HUES6 (cell line): ENCODE data around the gene TACO1.
A peak's percentile ranks its signal among the peaks of the same experiment; 100 is the strongest.

Experiments
- H3K27ac ChIP-seq: 2 replicates; pipeline ENCODE4 v1.7.0; 2013; ENCODE audit warnings: low read depth, mild to moderate bottlenecking, low read length, inconsistent platforms
- H3K27me3 ChIP-seq: 2 replicates; pipeline ENCODE4 v1.6.1; 2013; ENCODE audit warnings: low read length; ENCODE audit not compliant: control insufficient read depth, insufficient read depth
- H3K36me3 ChIP-seq: 2 replicates; pipeline ENCODE4 v1.6.1; 2013; ENCODE audit warnings: low read length; ENCODE audit not compliant: control insufficient read depth, insufficient read depth
- H3K4me1 ChIP-seq: 2 replicates; pipeline ENCODE4 v1.6.1; 2013; ENCODE audit warnings: low read length; ENCODE audit not compliant: control insufficient read depth, insufficient read depth
- H3K4me3 ChIP-seq: 2 replicates; pipeline ENCODE4 v1.5.1; 2013; ENCODE audit warnings: low read depth, low read length
- H3K9ac ChIP-seq: one replicate; pipeline ENCODE4 v1.6.1; 2013; ENCODE audit warnings: mild to moderate bottlenecking, low read length
- H3K9me3 ChIP-seq: 2 replicates; pipeline ENCODE4 v1.6.1; 2013; ENCODE audit warnings: low read depth, low read length; ENCODE audit not compliant: control insufficient read depth, insufficient read depth

Gene TACO1

GRCh38 chr17:63623786-63624530, 23.3 kb downstream of the TACO1 start:
- Histone ChIP-seq H3K4me3 (peak overlapping the region; percentile 94), H3K9me3 (no peaks in the 10 kb centered on the region), H3K27me3 (no peaks in the 10 kb centered on the region), H3K4me1 (peaks cover 15% of the 10 kb centered on the region), H3K27ac (no peak overlapping the region), H3K9ac (no peak overlapping the region), H3K36me3 (no peaks in the 10 kb centered on the region)

- Histone ChIP-seq H3K27me3 (no peaks in the 10 kb centered on the region), H3K36me3 (no peaks in the 10 kb centered on the region), H3K27ac (no peak overlapping the region), H3K9ac (no peak overlapping the region), H3K4me1 (peaks cover 15% of the 10 kb centered on the region), H3K9me3 (no peaks in the 10 kb centered on the region), H3K4me3 (no peak overlapping the region)
Observed at GRCh38 chr17:63624531-63624880, 23.8 kb downstream of the TACO1 start.

DNA sequence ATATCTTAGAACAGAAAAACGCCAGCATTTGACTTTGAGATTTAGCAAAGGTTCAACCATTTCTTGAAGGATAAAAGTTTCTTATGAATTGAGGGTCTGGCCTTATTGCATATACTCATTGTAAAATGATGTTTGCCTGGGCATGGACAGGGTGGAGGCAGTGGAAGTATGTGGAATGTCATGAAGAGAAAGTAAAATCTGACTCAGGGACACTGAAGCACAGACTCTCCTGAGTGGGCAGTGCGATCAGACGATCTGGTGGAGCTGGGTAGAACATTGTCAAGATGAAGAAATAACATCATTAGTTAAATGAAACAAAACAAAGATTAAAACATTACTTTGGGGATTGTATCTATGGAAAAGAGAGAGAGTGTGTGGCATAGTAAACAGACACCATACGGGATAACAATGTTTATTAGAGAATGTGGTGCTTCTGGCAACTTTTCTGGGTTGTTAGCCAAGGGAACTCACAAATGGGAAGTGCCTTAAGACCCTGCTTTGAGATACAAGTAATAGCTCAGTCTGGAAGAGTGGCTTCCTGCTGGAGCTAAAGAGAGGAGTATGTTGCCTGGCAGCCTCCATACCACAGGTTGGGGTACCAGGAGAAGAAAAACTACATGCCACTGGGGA, 26.0 kb downstream of the TACO1 start:
- Histone ChIP-seq H3K9me3 (no peaks in the 10 kb centered on the region), H3K27ac (no peak overlapping the region), H3K36me3 (no peaks in the 10 kb centered on the region), H3K4me1 (peaks cover 24% of the 10 kb centered on the region), H3K4me3 (no peak overlapping the region), H3K27me3 (no peaks in the 10 kb centered on the region), H3K9ac (no peak overlapping the region)

GRCh38 chr17:63629627-63630026, 28.9 kb downstream of the TACO1 start:
- peaks cover 41% of the 10 kb centered on the region for H3K4me1 ChIP-seq
- no peak overlapping the region for H3K4me3 ChIP-seq
- H3K27ac ChIP-seq: no peak overlapping the region
- no peaks in the 10 kb centered on the region for H3K9me3 ChIP-seq
- H3K36me3 ChIP-seq: no peaks in the 10 kb centered on the region; the same call in 1 of the 2 replicates
- no peak overlapping the region for H3K9ac ChIP-seq
- no peaks in the 10 kb centered on the region for H3K27me3 ChIP-seq

DNA sequence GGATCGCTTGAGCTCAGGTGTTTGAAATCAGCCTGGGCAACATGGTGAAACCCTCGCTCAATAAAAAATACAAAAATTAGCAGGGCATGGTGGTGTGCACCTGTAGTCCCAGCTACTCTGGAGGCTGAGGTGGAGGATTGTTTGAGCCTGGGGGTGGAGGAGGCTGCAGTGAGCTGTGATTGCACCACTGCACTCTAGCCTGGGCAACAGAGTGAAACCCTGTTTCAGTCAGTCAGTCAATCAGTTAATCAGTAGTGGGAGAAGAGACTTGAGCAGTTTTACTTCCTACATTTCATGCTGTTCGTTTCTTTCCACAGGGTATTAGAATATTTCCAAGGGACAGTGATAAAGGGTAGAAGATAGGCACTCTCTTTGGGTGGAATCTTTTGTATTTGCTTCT, 30.4 kb downstream of the TACO1 start:
- Histone ChIP-seq H3K4me1 (peaks cover 44% of the 10 kb centered on the region), H3K36me3 (peaks cover 2% of the 10 kb centered on the region; the same call in 1 of the 2 replicates), H3K9me3 (no peaks in the 10 kb centered on the region), H3K9ac (no peak overlapping the region), H3K4me3 (no peak overlapping the region), H3K27ac (peak overlapping the region; percentile 58; the same call in 1 of the 2 replicates), H3K27me3 (no peaks in the 10 kb centered on the region)

- H3K4me1 ChIP-seq: peaks cover 42% of the 10 kb centered on the region
- no peak overlapping the region; the same call in 1 of the 2 replicates for H3K4me3 ChIP-seq
- H3K27me3 ChIP-seq: no peaks in the 10 kb centered on the region
- H3K9me3 ChIP-seq: no peaks in the 10 kb centered on the region
- peaks cover 8% of the 10 kb centered on the region; the same call in 1 of the 2 replicates for H3K36me3 ChIP-seq
- H3K27ac ChIP-seq: peak overlapping the region; percentile 58; the same call in 1 of the 2 replicates
- H3K9ac ChIP-seq: no peak overlapping the region
Observed at GRCh38 chr17:63631626-63632025, 30.9 kb downstream of the TACO1 start.

DNA sequence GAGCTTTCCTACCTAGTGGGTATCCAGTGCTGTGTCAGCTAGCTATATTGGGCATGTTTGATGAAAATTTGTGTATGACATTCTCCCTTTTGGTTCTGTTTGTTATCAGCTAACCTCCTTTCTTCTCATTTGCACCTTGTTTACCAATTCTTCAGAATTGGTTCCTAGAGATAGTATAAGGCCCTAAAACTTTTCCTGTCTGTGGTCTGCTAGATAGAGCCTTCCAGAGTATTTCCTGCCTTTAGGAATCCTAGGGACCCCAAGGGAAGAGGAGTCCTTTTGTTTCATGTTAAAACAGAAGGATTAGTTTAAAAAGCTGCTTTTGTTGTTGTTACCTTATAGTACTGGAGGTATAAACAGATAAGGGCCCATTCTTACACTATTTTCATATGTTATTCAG, 33.0 kb downstream of the TACO1 start:
- H3K36me3 ChIP-seq: peaks cover 12% of the 10 kb centered on the region; the same call in 1 of the 2 replicates
- H3K9me3 ChIP-seq: no peaks in the 10 kb centered on the region
- H3K4me1 ChIP-seq: peaks cover 37% of the 10 kb centered on the region
- H3K4me3 ChIP-seq: peak overlapping the region; percentile 19; the same call in 1 of the 2 replicates
- peak overlapping the region; percentile 49; the same call in 1 of the 2 replicates for H3K27ac ChIP-seq
- no peaks in the 10 kb centered on the region for H3K27me3 ChIP-seq
- peak overlapping the region; percentile 64 for H3K9ac ChIP-seq

DNA sequence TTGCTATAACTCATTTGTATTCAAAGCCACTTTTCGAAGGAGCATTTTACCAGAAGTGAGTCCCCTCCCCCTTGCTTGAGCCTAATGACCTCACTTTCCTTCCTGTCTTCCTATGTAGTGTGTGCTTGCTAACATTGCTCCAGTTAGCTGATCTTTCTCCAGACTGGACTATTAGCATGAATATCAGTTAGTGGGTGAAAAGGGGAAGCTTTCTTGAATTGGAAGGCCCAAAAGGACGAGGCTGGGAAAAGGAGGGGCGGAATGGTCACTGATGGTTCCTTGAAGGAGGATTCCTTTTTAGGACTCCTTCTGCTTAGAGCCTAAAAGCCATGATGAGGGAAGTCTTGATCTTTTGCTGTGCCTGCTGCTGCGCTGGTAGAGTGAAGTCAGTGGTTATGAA, 33.5 kb downstream of the TACO1 start:
- Histone ChIP-seq H3K36me3 (peaks cover 12% of the 10 kb centered on the region; the same call in 1 of the 2 replicates), H3K9ac (peak overlapping the region; percentile 64), H3K27ac (peak overlapping the region; percentile 49; the same call in 1 of the 2 replicates), H3K4me1 (peaks cover 37% of the 10 kb centered on the region), H3K4me3 (peak overlapping the region; percentile 19; the same call in 1 of the 2 replicates), H3K9me3 (no peaks in the 10 kb centered on the region), H3K27me3 (no peaks in the 10 kb centered on the region)

- Histone ChIP-seq H3K9ac (no peak overlapping the region), H3K27ac (no peak overlapping the region), H3K36me3 (peaks cover 12% of the 10 kb centered on the region; the same call in 1 of the 2 replicates), H3K27me3 (no peaks in the 10 kb centered on the region), H3K9me3 (no peaks in the 10 kb centered on the region), H3K4me1 (peaks cover 37% of the 10 kb centered on the region), H3K4me3 (no peak overlapping the region)
Observed at GRCh38 chr17:63634816-63635215, 34.1 kb downstream of the TACO1 start.

GRCh38 chr17:63635290-63635689, 34.6 kb downstream of the TACO1 start:
- H3K9me3 ChIP-seq: no peaks in the 10 kb centered on the region
- H3K9ac ChIP-seq: no peak overlapping the region
- H3K4me3 ChIP-seq: no peak overlapping the region
- peaks cover 12% of the 10 kb centered on the region; the same call in 1 of the 2 replicates for H3K36me3 ChIP-seq
- H3K27me3 ChIP-seq: no peaks in the 10 kb centered on the region
- peaks cover 37% of the 10 kb centered on the region for H3K4me1 ChIP-seq
- H3K27ac ChIP-seq: no peak overlapping the region

- Histone ChIP-seq H3K27me3 (no peaks in the 10 kb centered on the region), H3K4me1 (peaks cover 35% of the 10 kb centered on the region), H3K27ac (no peak overlapping the region), H3K36me3 (peaks cover 12% of the 10 kb centered on the region; the same call in 1 of the 2 replicates), H3K4me3 (no peak overlapping the region), H3K9ac (no peak overlapping the region), H3K9me3 (no peaks in the 10 kb centered on the region)
Observed at GRCh38 chr17:63635787-63636186, 35.1 kb downstream of the TACO1 start.
